ENCODE data around the gene OR2A5. TPM values are rescaled to one million over a fixed set of nuclear protein-coding genes. Genes with fewer than 3 reads are reported as not detected.

OR2A5 gene
- total and polyA plus RNA-seq, 2 of the 4 experiments (the other 2 are of a cell fraction) = not detected

GRCh38 chr7:144074374-144074773 lies 25.6 kb downstream of the OR2A5 start:
- Histone ChIP-seq H3K4me1 (ENCODE audit: control insufficient read depth, insufficient read depth, low read length) (no peaks in the 10 kb centered on the region), H2BK15ac (ENCODE audit: low read depth, low read length) (no peak overlapping the region), H3K27me3 (ENCODE audit: control insufficient read depth, insufficient read depth, low read length) (no peaks in the 10 kb centered on the region), H2BK120ac (ENCODE audit: low read depth, low read length) (no peak overlapping the region), H4K5ac (ENCODE audit: low read depth, low read length) (no peak overlapping the region), H3K18ac (ENCODE audit: low read depth, low read length) (no peak overlapping the region), H3K4ac (ENCODE audit: low read depth, low read length) (no peak overlapping the region), H3K23ac (ENCODE audit: low read depth, low read length) (no peak overlapping the region), H3K14ac (replicated peaks; ENCODE audit: low read depth, low read length) (no peak overlapping the region), H2BK20ac (ENCODE audit: low read depth, low read length) (no peak overlapping the region), H4K8ac (ENCODE audit: low read depth in 2 of 2, low read length in 2 of 2) (no peak overlapping the region), H3K4me3 (ENCODE audit: insufficient read depth, low read depth, low read length) (no peak overlapping the region), H2AFZ (replicated peaks; ENCODE audit: low read length, poor library complexity) (no peak overlapping the region), H3K79me1 (ENCODE audit: low read depth in 1 of 2, low read length in 2 of 2) (no peaks in the 10 kb centered on the region), H4K91ac (ENCODE audit: insufficient read depth, low read depth, low read length) (no peak overlapping the region), H3K9ac (ENCODE audit: low read depth, low read length) (no peak overlapping the region), H3K36me3 (ENCODE audit: control insufficient read depth, insufficient read depth, low read length) (no peaks in the 10 kb centered on the region), H3K9me3 (ENCODE audit: control insufficient read depth, insufficient read depth, low read length) (no peaks in the 10 kb centered on the region), H2BK5ac (ENCODE audit: low read depth, low read length, poor library complexity, severe bottlenecking) (no peak overlapping the region), H3K4me2 (ENCODE audit: low read depth, low read length) (no peak overlapping the region), H2AK9ac (replicated peaks; ENCODE audit: low read depth, low read length, poor library complexity) (no peak overlapping the region), H3K56ac (ENCODE audit: extremely low read depth, insufficient read depth, low read length) (no peak overlapping the region), H4K20me1 (ENCODE audit: insufficient read depth, low read length) (no peaks in the 10 kb centered on the region), H3K9me1 (ENCODE audit: insufficient read depth, low read length) (no peaks in the 10 kb centered on the region), H2AK5ac (ENCODE audit: low read depth, low read length) (no peak overlapping the region), H3K27ac (ENCODE audit: insufficient read depth, low read length) (no peak overlapping the region)
- intact Hi-C loops (cut with micrococcal nuclease) (no loop called here), in situ Hi-C loops (cut with MboI; ENCODE audit: low sequenced_read_pairs) (no loop called here), dilution Hi-C loops (cut with HindIII; ENCODE audit: low sequenced_read_pairs, unreplicated experiment) (no loop called here)
- BruUV-seq (replicated peaks) = no TSS peak
- no peak for TF ChIP-seq RAD21 (IDR thresholded peaks at IDR 0.05; ENCODE audit: low read length)
- TF ChIP-seq, protein P1, sequence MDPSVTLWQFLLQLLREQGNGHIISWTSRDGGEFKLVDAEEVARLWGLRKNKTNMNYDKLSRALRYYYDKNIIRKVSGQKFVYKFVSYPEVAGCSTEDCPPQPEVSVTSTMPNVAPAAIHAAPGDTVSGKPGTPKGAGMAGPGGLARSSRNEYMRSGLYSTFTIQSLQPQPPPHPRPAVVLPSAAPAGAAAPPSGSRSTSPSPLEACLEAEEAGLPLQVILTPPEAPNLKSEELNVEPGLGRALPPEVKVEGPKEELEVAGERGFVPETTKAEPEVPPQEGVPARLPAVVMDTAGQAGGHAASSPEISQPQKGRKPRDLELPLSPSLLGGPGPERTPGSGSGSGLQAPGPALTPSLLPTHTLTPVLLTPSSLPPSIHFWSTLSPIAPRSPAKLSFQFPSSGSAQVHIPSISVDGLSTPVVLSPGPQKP (IDR thresholded peaks at IDR 0.05; ENCODE audit: borderline replicate concordance, low read depth, low read length) = no peak
- TF ChIP-seq NFE2L2 (IDR thresholded peaks at IDR 0.05; ENCODE audit: low read depth, low read length) = no peak
- TF ChIP-seq MAFK (IDR thresholded peaks at IDR 0.05; ENCODE audit: low read depth, low read length) = no peak
- no peak for TF ChIP-seq POLR2A (IDR thresholded peaks at IDR 0.05; ENCODE audit: low read depth, low read length)
- TF ChIP-seq, protein P2, sequence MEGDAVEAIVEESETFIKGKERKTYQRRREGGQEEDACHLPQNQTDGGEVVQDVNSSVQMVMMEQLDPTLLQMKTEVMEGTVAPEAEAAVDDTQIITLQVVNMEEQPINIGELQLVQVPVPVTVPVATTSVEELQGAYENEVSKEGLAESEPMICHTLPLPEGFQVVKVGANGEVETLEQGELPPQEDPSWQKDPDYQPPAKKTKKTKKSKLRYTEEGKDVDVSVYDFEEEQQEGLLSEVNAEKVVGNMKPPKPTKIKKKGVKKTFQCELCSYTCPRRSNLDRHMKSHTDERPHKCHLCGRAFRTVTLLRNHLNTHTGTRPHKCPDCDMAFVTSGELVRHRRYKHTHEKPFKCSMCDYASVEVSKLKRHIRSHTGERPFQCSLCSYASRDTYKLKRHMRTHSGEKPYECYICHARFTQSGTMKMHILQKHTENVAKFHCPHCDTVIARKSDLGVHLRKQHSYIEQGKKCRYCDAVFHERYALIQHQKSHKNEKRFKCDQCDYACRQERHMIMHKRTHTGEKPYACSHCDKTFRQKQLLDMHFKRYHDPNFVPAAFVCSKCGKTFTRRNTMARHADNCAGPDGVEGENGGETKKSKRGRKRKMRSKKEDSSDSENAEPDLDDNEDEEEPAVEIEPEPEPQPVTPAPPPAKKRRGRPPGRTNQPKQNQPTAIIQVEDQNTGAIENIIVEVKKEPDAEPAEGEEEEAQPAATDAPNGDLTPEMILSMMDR (conservative IDR thresholded peaks at IDR 0.05; ENCODE audit: low read depth, low read length) = no peak
- TF ChIP-seq SMC3 (IDR thresholded peaks at IDR 0.05; ENCODE audit: low read depth, low read length) = no peak
- TF ChIP-seq CEBPB (IDR thresholded peaks at IDR 0.05; ENCODE audit: low read depth, low read length) = no peak
- no peak for TF ChIP-seq MXI1 (IDR thresholded peaks at IDR 0.05; ENCODE audit: borderline replicate concordance, low read depth, low read length)
- TF ChIP-seq FOS (IDR thresholded peaks at IDR 0.05; ENCODE audit: low read depth, low read length) = no peak
- DNase-seq (no peak), ATAC-seq (ENCODE audit: low read depth) (no peak)
- POLR2A ChIA-PET (ENCODE audit: unreplicated experiment) = no interaction called here
- WGBS, 2 experiments (ENCODE audit: extremely low coverage in 2 of 2, insufficient read length in 1 of 2) = 100% methylated on average over 2 of the region's 8 CpGs; no CpG with 5 or more reads in 1 of the 2 experiments
- CTCF ChIA-PET = no interaction called here

All from IMR-90 (cell line).